ENCODE results near the gene SLC16A9.

SLC16A9 gene

GRCh38 chr10:59718257-59718656 is 8.6 kb upstream of the SLC16A9 start:
- no peak for DNase-seq (ENCODE audit: low read depth in 2 of 2)

- DNase-seq (ENCODE audit: low read depth in 2 of 2), result no peak
These were observed 3.7 kb upstream of the SLC16A9 start for GRCh38 chr10:59713196-59713821.

GRCh38 chr10:59711871-59712494 is 2.3 kb upstream of the SLC16A9 start:
- DNase-seq (ENCODE audit: low read depth in 2 of 2), result no peak

- no peak for DNase-seq (ENCODE audit: low read depth in 2 of 2)
These were observed 745 bp downstream of the SLC16A9 start for GRCh38 chr10:59708816-59709394.

DNA sequence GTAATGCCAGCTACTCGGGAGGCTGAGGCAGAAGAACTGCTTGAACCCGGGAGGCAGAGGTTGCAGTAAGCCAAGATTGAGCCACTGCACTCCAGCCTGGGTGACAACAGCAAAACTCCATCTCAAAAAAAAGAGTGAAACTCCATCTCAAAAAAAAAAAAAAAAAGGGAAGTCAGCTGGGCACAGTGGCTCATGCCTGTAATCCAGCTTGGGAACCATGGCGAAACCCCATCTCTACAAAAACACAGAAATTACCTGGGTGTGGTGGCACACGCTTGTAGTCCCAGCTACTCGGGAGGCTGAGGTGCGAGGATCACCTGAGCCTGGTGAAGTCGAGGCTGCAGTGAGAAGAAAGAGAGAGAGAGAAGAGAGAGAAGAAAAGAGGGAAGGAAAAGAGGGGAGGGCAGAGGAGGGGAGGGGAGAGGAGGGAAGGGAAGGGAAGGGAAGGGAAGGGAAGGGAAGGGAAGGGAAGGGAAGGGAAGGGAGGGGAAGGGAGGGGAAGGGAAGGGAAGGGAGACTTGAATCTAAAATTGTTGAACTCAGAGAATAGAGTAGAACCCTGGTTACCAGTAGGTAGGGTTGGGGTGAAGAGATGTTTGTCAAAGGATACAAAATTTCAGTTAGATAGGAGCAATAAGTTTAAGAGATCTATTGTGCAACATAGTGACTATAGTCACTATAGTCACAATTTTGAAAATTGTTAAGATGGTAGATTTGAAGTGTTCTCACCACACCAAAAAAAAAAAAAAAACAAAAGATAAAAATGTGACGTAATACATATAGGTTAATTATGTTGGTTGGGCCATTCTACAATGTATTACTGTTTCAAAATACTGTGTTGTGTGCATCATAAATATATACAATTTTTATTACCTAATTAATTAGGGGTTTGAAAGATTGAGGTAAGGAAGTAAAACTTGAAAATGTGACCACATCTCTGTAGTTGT is 2.5 kb downstream of the SLC16A9 start:
- DNase-seq (ENCODE audit: low read depth in 2 of 2), result no peak

DNA sequence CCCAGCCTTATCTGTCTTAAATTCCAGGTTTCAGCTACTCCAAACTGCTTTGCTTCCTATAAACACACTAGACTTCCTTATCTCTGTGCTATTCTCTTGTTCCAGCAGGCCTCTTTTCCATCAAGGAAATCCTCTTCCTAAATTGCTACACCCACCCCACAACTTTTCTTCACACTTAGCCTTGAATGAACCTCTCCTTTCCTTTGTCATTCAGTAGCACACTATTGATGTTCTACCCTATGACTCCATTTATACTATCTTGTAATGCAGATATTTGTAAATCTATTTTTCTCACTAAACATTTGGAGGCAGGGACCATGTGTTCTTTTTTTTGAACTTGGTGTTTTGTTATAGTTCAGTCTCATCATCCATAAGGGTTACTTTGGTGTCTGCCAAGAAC is 3.7 kb downstream of the SLC16A9 start:
- DNase-seq (ENCODE audit: low read depth in 2 of 2), result no peak

GRCh38 chr10:59704630-59705029 is 5.0 kb downstream of the SLC16A9 start:
- no peak for DNase-seq (ENCODE audit: low read depth in 2 of 2)

- no peak for DNase-seq (ENCODE audit: low read depth in 2 of 2)
These were observed 7.3 kb downstream of the SLC16A9 start for GRCh38 chr10:59702347-59702746.

DNA sequence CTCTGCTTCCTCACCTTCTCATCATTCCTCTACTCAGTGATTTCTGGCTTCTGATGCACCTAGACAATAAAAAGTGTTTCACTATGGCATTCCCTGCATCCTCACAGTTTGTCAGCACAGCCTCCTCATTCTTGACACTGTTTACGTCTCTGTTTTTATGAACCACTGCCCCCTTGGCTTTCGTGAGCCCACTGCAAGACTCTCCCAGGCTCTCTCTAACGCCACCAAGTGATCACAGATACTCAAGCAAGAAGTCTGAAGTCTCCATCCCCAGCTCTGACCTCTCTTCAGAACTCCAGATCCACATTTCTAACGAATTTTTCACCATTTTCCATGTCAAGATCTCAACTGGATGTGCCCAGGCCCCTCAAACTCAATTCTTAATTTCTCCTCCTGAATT is 8.9 kb downstream of the SLC16A9 start:
- no peak for DNase-seq (ENCODE audit: low read depth in 2 of 2)

- DNase-seq (ENCODE audit: low read depth in 2 of 2), result no peak
These were observed 11.3 kb downstream of the SLC16A9 start for GRCh38 chr10:59698326-59698725.

DNA sequence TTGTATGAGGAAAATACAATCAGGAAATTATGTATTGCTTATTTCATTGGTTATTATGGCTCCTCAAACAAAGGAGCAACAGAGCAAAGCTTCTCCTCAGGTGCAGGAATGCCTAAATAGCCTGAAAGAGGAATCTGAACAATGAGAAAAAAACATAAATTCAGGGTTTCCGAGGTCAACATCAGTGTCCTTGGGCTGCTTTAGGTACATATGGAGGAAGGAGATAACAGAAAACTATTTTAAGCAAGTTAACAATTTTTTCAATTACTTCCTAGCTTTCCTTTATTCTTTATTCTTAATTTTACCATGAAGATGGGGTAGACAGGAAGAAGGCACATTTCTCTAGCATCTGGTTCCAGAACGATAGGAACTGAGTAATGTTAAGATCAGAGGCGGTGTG is 14.0 kb downstream of the SLC16A9 start:
- no peak for DNase-seq (ENCODE audit: low read depth in 2 of 2)

DNA sequence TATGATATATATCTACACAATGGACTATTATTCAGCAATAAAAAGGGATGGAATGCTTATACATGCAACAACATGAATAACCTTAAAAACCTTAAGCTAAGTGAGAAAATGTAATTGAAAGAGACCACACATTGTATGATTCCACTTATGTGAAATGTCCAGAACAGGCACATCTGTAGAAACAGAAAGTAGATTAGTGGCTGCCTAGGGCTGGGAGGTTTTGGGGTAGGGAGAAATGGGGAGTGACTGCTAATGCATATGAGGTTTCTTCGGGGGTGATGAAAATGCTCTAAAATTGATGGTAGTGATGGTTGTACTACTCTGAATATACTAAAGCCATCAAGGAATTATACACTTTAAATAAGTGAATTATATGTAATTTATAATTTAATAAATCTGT is 14.7 kb downstream of the SLC16A9 start:
- DNase-seq (ENCODE audit: low read depth in 2 of 2), result no peak

DNA sequence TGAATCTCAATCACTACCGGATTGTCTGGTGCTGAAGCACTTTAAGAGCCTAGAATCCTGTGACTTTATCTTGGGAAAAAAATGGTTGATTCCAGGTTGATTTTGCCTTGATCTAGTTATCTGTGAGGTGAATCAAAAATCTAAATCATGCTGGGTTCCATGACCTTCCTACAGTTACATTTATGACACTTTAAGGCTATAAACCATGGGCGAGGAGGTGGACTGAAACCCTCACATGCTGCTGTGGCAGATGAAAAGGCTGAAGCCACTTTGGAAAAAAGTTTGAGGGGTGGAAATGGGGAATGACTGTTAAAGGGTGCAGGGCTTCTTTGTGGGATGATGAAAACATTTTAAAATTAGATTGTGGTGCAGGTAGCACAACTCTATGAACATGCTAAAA is 17.5 kb downstream of the SLC16A9 start:
- no peak for DNase-seq (ENCODE audit: low read depth in 2 of 2)

GRCh38 chr10:59688921-59689351 is 20.7 kb downstream of the SLC16A9 start:
- DNase-seq (ENCODE audit: low read depth in 2 of 2), result no peak

GRCh38 chr10:59687657-59688056 is 22.0 kb downstream of the SLC16A9 start:
- no peak for DNase-seq (ENCODE audit: low read depth in 2 of 2)

GRCh38 chr10:59684006-59684405 is 25.6 kb downstream of the SLC16A9 start:
- no peak for DNase-seq (ENCODE audit: low read depth in 2 of 2)

- DNase-seq (ENCODE audit: low read depth in 2 of 2), result no peak
These were observed 26.4 kb downstream of the SLC16A9 start for GRCh38 chr10:59682986-59683937.

GRCh38 chr10:59680199-59680598 is 29.5 kb downstream of the SLC16A9 start:
- no peak for DNase-seq (ENCODE audit: low read depth in 2 of 2)

DNA sequence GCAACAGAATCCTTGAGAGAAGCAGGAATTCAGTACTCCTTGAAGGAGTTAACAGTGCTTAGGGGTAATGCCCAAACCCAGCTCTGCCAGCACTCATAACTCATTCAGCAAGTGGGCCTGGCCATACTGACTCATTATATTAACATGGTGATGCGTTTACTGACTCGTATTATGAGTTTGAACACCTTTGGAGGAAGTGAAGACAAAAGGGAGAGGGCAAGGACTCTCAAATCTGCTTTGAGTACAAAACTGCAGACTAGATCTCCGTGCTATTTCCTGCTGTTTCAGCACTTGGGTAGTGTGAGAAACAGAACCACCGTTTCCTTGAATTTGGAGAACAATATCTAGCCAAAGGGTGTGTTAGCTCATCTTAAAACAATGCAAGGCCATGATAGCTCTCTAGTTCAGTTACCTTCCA is 30.8 kb downstream of the SLC16A9 start:
- DNase-seq (ENCODE audit: low read depth in 2 of 2), result no peak

DNA sequence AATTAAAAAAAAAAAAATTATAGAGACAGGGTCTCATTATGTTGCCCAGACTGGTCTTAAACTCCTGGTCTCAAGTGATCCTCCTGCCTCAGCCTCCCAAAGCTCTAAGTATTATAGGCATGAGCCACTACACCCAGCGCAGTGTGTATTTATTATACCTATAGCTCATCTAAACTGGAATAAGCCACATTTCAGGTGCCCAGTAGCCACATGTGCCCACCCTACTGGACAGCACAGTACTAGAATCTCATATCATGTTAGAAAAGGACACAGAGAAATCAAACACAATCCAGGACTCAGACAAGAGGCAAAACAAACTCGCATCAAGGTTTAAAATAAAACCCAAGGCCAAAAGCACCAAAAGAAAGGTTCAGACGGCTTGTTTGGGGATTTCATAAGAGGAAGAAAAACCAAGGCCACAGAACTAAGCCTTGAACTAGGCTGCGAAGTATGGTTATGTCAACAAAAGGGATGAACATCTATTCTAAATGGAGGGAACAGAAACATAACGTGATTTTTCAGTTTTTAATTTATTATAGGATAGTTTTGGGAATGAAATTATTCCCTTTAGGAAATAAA is 32.3 kb downstream of the SLC16A9 start:
- DNase-seq (ENCODE audit: low read depth in 2 of 2), result no peak

DNA sequence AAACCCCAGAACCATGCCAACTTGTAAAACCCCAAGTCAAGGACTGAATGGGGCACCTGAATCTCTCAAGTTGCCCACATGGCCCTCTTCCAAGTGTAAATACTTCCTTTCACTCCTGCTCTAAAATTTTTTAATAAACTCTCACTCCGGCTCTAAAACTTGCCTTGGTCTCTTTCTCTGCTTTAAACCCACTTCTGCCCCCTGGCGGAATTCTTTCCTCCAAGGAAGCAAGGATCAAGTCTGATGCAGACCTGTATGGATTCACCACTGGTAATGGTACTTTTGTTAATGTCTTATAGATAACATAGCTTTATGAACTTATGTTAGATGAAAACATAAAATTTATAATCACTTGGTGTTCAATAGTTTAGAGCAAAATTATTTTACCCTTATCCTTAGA is 33.8 kb downstream of the SLC16A9 start:
- no peak for DNase-seq (ENCODE audit: low read depth in 2 of 2)

Data from activated CD8-positive, alpha-beta memory T cell treated with anti-CD3 and anti-CD28 coated beads for 4 hours (primary cell).